Natural killer cell treated with Interleukin-12 subunit alpha and Interleukin-12 subunit beta and Interleukin-15 and Interleukin-18, amount 100 ng/mL, for 72 hours (primary cell): ENCODE measurements around the gene ZSCAN22. TPM values are rescaled to one million over a fixed set of nuclear protein-coding genes. Genes with fewer than 3 reads are reported as not detected.

Experiments used
- ATAC-seq, 2 donors: fragments of 150-1000 bp; cut with Tn5 transposase in 1 of 2; sonication (Bioruptor Pico), chemical (Tn5 transposase) in 1 of 2; 2 replicates each; pipeline ENCODE4 v1.10.0; 2021
- DNase-seq: peaks from one replicate; pipeline ENCODE4 v3.0.0; 2022; ENCODE audit warnings: low spot score
- H3K27ac Mint-ChIP-seq, 2 donors: 1 replicate in 1 of 2; 2 replicates in 1 of 2; pipeline ENCODE4 v1.8.0; 2022; ENCODE audit warnings: mixed read lengths in 2 of 2, mild to moderate bottlenecking in 1 of 2, moderate library complexity in 1 of 2
- H3K27me3 Mint-ChIP-seq, 2 donors: 1 replicate in 1 of 2; 2 replicates in 1 of 2; pipeline ENCODE4 v1.8.0; 2022; ENCODE audit warnings: mixed read lengths in 2 of 2
- H3K36me3 Mint-ChIP-seq: one replicate; pipeline ENCODE4 v1.8.0; 2022; ENCODE audit warnings: mixed read lengths
- H3K4me1 Mint-ChIP-seq, 2 donors: 1 replicate in 1 of 2; 2 replicates in 1 of 2; pipeline ENCODE4 v1.8.0; 2022; ENCODE audit warnings: low read depth in 2 of 2, mixed read lengths in 2 of 2, mild to moderate bottlenecking in 1 of 2
- H3K4me3 Mint-ChIP-seq: one replicate; pipeline ENCODE4 v1.8.0; 2022; ENCODE audit warnings: mixed read lengths
- H3K9me3 Mint-ChIP-seq: 2 replicates; pipeline ENCODE4 v1.8.0; 2022; ENCODE audit warnings: mixed read lengths
- total RNA-seq, 2 donors: library from RNA; stranded (reverse); gene quantifications; one replicate each; pipeline ENCODE4 v1.2.3, GENCODE V29; 2022

ZSCAN22 gene
- total RNA-seq, 2 donors from 2014 or later: 5.9 to 6.1 TPM

DNA sequence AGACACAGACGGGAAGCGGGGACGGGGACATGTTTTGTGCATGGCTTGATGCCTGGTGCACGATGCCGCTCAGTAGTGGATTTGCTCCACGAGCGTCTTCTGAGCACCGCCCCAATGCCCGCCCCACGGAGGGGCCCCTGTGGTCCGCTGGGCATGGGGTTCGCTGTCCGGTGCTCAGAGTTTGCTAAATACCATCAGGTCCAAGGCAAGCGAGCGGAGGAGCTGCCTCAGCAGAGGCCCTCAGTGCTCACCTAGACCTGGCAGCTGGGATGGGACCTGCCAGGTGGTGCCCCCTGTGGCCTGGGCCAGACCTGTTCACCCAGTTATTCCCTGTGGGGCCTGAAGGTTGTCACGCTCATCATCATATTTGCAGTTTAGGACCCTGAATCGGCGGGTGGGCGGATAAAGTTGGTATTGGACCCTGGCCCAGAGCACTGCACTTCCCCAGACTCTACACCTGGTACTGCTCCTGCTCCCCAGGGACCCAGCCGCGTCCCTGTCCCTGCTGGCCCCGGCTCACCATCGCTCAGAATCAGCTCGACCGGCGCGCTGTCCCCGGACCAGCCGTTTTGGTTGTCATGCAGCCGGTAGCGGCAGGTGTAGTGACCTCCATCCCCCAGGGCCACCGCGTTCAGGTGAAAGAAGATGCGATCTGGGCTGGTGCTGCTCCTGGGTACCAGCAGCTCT lies 24.2 kb downstream of the ZSCAN22 start:
- ATAC-seq: no peak

GRCh38 chr19:58351558-58351878 lies 24.7 kb downstream of the ZSCAN22 start:
- H3K4me3 Mint-ChIP-seq: no peak overlapping the region
- H3K4me1 Mint-ChIP-seq: peaks cover 6 to 13% of the 10 kb centered on the region in 2 donors
- no peak overlapping the region for H3K27ac Mint-ChIP-seq
- no peaks in the 10 kb centered on the region for H3K36me3 Mint-ChIP-seq
- ATAC-seq (no peak), DNase-seq (no peak)
- no peaks in the 10 kb centered on the region for H3K9me3 Mint-ChIP-seq
- H3K27me3 Mint-ChIP-seq: peaks cover 0 to 7% of the 10 kb centered on the region in 2 donors

More for the DNA sequence above, 24.2 kb downstream of the ZSCAN22 start:
- H3K27me3 Mint-ChIP-seq: peaks cover 0 to 8% of the 10 kb centered on the region in 2 donors
- H3K4me1 Mint-ChIP-seq: peaks cover 6 to 12% of the 10 kb centered on the region in 2 donors
- no peak overlapping the region for H3K4me3 Mint-ChIP-seq
- H3K9me3 Mint-ChIP-seq: no peaks in the 10 kb centered on the region
- H3K36me3 Mint-ChIP-seq: no peaks in the 10 kb centered on the region
- no peak for DNase-seq
- H3K27ac Mint-ChIP-seq: no peak overlapping the region

DNA sequence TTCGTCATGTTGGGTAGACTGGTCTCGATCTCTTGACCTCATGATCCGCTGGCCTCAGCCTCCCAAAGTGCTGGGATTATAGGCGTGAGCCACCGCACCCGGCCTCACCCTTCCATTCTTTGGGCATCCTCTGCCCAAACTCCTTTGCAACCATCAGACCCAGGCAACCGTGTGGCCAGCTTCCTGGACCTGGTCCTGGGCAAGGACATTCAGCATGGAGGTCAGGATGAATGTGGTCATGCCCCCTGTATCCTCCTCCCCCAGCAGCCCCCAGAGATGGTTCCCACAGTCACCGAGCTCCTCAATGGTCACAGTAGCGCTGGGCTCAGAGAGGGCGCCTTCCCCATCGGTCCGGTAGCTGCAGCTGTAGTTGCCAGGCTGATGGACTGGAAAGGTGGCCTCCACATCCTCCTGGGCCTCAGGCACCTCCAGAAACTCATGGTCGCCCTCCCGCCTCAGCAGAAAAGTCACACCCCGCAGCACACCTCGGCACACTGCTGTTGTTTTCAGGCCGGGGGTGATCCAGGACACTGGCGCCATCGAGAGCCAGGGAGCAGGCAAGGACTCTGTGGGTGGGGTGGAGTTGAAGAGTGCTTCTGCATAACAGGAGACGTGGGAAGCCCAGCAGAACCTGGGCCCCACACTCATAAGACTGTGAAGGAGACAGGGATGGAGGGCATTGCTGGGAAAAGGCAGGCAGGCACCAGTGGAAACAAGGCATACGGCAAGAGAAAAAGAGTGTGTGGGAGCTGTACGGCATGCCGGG lies 25.4 kb downstream of the ZSCAN22 start:
- H3K4me1 Mint-ChIP-seq: peaks cover 6 to 10% of the 10 kb centered on the region in 2 donors
- H3K27me3 Mint-ChIP-seq: peaks cover 0 to 7% of the 10 kb centered on the region in 2 donors
- DNase-seq (no peak), ATAC-seq (no peak)
- no peaks in the 10 kb centered on the region for H3K9me3 Mint-ChIP-seq
- H3K36me3 Mint-ChIP-seq: no peaks in the 10 kb centered on the region
- no peak overlapping the region for H3K4me3 Mint-ChIP-seq
- no peak overlapping the region for H3K27ac Mint-ChIP-seq

DNA sequence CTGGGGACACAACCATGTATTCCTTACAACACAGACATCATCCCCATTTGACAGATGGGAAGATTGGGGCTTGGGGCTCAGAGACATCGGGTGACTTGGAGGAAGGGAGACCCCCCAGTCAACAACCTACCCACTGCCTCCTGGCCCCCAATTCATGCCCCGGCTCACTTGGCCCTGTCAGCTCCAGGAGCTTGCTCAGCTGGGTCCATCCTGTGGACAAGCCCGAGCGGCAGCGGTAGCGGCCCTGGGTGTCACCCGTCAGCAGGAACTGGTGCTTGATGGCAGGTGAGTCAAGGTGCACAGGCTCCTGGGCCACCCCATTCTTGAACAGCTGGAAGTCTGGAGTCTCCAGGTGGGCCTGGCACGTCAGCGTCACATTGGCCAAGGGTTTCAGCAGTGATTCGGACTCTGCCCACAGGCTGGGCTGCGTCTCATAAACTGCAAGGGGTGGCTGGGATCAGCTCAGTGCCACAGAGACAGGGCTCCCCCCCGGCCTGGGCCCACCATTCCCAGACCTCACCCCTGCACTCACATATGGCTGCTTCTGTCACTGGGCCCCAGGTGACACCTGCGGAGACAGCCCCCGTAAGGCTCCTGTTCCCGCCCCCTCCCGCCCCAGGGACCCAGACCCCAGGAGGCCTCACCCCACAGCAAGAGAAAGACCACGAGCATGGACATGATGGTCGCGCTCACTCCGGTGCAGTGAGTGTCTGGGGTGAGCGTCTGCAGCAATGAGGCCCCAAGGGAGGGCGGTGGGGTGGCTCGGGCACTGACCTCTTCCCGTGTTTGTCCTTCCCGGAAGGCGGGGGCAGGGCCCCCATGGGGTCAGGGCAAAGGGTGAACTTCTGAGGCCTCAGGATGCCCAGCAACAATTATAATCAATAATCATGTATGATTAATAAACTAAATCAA lies 26.2 kb downstream of the ZSCAN22 start, which contains the start of gene A1BG:
TSS of gene A1BG (minus strand) at position 733 of the 912 bp plus-strand sequence. CDS start at position 678, 55 bp downstream.
- Mint-ChIP-seq H3K4me1 (peaks cover 6 to 8% of the 10 kb centered on the region in 2 donors), H3K27ac (no peak within 1 kb of the TSS), H3K9me3 (no peaks in the 10 kb centered on the region), H3K27me3 (peaks cover 0 to 7% of the 10 kb centered on the region in 2 donors), H3K36me3 (no peaks in the 10 kb centered on the region), H3K4me3 (no peak within 1 kb of the TSS)
- DNase-seq (no peak), ATAC-seq (no peak)

DNA sequence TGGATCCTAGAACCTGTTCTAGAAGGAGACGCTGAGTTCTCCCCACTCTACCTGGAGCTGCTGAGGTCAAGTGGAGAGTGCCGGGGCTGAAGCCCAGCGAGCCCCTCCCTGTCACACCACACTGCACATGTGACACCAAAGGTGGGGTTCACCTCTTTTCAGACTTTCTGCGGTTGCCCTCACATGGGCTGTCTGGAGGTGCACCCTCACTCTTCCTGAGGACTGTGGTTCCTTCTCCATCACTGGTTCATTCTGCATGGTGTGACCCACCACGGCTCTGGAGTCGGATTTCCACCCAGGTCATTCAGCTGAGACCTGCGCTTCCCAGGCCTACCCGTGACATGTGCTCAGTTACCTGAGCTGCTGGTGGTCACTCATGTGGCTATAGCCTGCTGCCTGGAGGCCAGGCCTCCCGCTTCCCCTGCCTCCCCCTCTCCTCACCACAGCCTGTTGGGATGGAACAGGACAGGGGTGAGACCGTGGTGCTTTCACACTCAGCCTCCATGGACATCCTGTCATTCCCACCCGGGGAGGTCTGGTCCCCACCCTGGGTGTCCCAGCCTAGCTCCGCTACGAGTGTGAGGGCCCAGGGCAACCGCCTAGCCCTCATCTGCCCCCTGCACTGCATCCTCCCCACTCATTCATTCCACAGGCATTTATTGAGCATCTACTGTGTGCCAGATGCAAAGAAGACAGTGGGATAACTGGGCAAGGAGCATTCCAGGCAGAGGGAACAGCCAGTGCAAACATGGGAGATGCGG lies 27.1 kb downstream of the ZSCAN22 start:
- no peak overlapping the region for H3K4me3 Mint-ChIP-seq
- no peaks in the 10 kb centered on the region for H3K36me3 Mint-ChIP-seq
- H3K27me3 Mint-ChIP-seq: peaks cover 0 to 7% of the 10 kb centered on the region in 2 donors
- peaks cover 6 to 8% of the 10 kb centered on the region in 2 donors for H3K4me1 Mint-ChIP-seq
- no peaks in the 10 kb centered on the region for H3K9me3 Mint-ChIP-seq
- DNase-seq: no peak
- no peak for ATAC-seq
- H3K27ac Mint-ChIP-seq: no peak overlapping the region

GRCh38 chr19:58354478-58355030 lies 27.8 kb downstream of the ZSCAN22 start:
- no peak overlapping the region for H3K27ac Mint-ChIP-seq
- peaks cover 3 to 6% of the 10 kb centered on the region in 2 donors for H3K4me1 Mint-ChIP-seq
- H3K4me3 Mint-ChIP-seq: no peak overlapping the region
- H3K36me3 Mint-ChIP-seq: no peaks in the 10 kb centered on the region
- H3K9me3 Mint-ChIP-seq: no peaks in the 10 kb centered on the region
- ATAC-seq (no peak), DNase-seq (no peak)
- H3K27me3 Mint-ChIP-seq: peaks cover 0 to 4% of the 10 kb centered on the region in 2 donors

DNA sequence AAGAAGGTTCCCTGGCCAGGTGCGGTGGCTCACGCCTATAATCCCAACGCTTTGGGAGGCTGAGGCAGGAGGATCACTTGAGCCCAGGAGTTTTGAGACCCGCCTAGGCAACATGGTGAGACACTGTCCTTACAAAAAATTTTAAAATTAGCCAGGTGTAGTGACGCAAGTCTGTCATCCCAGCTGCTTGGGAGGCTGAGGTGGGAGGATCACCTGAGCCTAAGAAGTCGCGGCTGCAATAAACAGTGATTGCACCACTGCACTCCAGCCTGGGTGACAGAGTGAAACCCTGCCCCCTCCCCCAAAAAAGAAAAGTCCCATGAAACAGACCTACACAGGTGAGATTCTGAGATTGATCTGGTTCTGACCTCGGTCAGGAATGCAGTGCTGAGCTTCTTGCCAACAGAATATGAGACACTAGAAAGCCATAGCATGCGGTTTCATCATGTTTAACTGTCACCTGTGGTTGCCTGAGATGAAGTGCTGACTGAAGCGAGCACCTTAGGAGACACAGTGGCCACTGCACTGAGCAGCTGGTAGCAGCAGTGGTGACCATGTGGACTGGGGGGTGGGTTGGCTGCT lies 28.5 kb downstream of the ZSCAN22 start:
- Mint-ChIP-seq H3K36me3 (no peaks in the 10 kb centered on the region), H3K4me1 (peaks cover 0 to 3% of the 10 kb centered on the region in 2 donors), H3K4me3 (no peak overlapping the region), H3K9me3 (no peaks in the 10 kb centered on the region), H3K27ac (no peak overlapping the region), H3K27me3 (no peaks in the 10 kb centered on the region)
- ATAC-seq (no peak), DNase-seq (no peak)

- H3K36me3 Mint-ChIP-seq: no peaks in the 10 kb centered on the region
- H3K27ac Mint-ChIP-seq: no peak overlapping the region
- H3K4me3 Mint-ChIP-seq: peak overlapping the region; percentile 17
- no peaks in the 10 kb centered on the region for H3K9me3 Mint-ChIP-seq
- H3K27me3 Mint-ChIP-seq: no peaks in the 10 kb centered on the region
- peaks cover 0 to 3% of the 10 kb centered on the region in 2 donors for H3K4me1 Mint-ChIP-seq
- ATAC-seq (peak; percentile 61 to 67), DNase-seq (no peak)
These were observed 29.3 kb downstream of the ZSCAN22 start for GRCh38 chr19:58355908-58356765.

DNA sequence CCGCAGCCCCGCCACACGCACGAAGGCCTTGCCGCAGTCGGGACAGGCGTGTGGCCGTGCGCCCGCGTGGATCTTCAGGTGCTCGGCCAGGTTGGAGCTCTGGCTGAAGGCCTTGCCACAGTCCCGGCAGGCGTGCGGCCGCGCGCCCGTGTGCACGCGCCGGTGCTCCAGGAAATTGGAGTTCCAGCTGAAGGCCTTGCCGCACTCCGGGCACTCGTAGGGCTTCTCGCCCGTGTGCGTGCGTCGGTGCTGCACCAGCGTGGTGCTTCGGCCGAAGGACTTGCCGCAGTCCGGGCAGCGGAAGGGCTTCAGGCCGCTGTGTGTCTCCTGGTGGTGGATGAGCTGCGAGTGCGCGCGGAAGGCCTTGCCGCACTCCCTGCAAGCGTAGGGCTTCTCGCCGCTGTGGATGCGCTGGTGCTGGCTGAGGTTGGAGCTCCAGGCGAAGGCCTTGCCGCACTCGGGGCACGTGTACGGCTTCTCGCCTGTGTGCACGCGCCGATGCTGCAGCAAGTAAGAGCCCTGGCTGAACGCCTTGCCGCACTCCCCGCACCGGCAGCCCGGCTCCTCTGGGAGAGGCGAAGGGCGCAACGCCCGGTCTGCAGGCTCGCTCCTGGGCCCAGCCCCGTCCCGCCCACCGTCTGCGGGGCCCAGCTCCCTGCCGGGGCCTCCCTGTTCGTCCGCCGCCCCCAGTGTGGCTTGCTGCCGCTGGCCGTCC lies 30.1 kb downstream of the ZSCAN22 start:
- no peak overlapping the region for H3K27ac Mint-ChIP-seq
- no peak for ATAC-seq
- DNase-seq: no peak
- H3K36me3 Mint-ChIP-seq: no peaks in the 10 kb centered on the region
- peaks cover 4 to 6% of the 10 kb centered on the region in 2 donors for H3K4me1 Mint-ChIP-seq
- no peaks in the 10 kb centered on the region for H3K27me3 Mint-ChIP-seq
- no peak overlapping the region for H3K4me3 Mint-ChIP-seq
- H3K9me3 Mint-ChIP-seq: no peaks in the 10 kb centered on the region

- Mint-ChIP-seq H3K4me1 (peaks cover 7 to 9% of the 10 kb centered on the region in 2 donors), H3K4me3 (no peak overlapping the region), H3K9me3 (no peaks in the 10 kb centered on the region), H3K36me3 (no peaks in the 10 kb centered on the region), H3K27ac (no peak overlapping the region), H3K27me3 (no peaks in the 10 kb centered on the region)
- ATAC-seq: no peak
- DNase-seq: no peak
These were observed 30.8 kb downstream of the ZSCAN22 start for GRCh38 chr19:58357481-58358145.

GRCh38 chr19:58361900-58362271 lies 35.1 kb downstream of the ZSCAN22 start:
- Mint-ChIP-seq H3K36me3 (no peaks in the 10 kb centered on the region), H3K27me3 (no peaks in the 10 kb centered on the region), H3K4me1 (peaks cover 7 to 10% of the 10 kb centered on the region in 2 donors), H3K27ac (peak overlapping the region; percentile 79 to 93), H3K4me3 (peak overlapping the region; percentile 99), H3K9me3 (no peaks in the 10 kb centered on the region)
- ATAC-seq (peak in 1 of 2 donors; percentile 28), DNase-seq (peak; percentile 62)
